Measurements from ENCODE around the gene IGF2BP2. TPM values are rescaled to one million over a fixed set of nuclear protein-coding genes. Genes with fewer than 3 reads are reported as not detected.
A peak's percentile ranks its signal among the peaks of the same experiment; 100 is the strongest.
"Not testable (repeated sequence)": the region's sequence is repeated elsewhere in the genome, so short reads cannot be mapped to it uniquely, and the experiment has no call there.

IGF2BP2 gene
- total RNA-seq, result 19.0 and 24.4 TPM in 2 replicates

DNA sequence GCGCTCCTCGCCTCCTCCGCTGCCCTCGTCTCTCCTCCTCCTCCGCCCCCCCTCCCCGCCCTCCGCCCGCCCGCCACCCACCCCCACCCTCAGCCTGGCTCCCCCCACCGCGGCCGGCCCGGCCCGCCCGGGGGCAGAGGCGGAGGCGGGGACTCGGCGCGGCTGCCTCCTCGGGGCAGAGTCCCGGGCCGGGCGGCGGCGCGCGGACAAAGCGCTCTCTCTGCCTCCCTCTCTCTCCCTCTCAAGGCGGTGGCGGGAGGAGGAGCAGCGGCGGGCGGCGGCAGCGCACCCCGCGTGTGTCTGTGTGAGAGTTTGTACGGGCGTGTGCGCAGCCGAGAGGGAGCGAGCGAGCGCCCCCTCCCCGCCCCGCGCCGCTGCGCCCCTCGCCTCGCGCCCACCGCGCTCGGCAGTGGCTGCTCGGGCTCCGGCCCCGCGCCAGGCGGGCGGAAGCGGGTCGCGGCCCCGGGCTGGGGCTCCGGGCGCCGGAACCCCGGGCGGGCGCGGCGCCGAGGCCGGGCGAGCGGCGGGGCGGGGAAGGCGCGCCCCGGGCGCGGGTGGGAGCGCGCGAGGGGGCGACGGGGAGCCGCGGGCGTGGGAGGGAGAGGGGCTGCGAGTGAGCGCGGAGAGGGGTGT lies at the start of gene IGF2BP2:
Gene IGF2BP2 (minus strand): TSS at position 37 of the 633 bp plus-strand sequence. CDS start 82 bp downstream, outside the sequence.
- peak; percentile 83 to 87 for DNase-seq (ENCODE audit: low read depth in 2 of 2)

DNA sequence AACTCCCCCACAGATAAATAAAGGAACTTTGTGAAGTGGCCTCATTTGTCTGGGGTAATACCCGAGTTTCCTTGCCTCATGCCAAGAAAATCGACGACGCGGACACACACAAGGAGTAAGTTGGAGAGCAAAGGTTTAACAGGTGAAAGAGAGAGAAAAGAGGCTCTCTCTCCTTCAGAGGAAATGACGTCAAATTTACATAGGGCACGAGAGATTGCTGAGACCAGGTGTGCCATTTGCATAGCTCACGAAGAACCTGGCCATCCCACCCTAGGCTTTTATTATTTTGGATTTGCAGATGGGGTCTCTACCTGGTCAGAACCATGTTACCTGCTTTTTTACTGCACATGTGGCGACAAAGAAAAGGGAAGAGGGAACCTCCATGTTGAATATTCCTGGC lies 49.3 kb upstream of the IGF2BP2 start:
- no peak for DNase-seq (ENCODE audit: low read depth in 2 of 2)

DNA sequence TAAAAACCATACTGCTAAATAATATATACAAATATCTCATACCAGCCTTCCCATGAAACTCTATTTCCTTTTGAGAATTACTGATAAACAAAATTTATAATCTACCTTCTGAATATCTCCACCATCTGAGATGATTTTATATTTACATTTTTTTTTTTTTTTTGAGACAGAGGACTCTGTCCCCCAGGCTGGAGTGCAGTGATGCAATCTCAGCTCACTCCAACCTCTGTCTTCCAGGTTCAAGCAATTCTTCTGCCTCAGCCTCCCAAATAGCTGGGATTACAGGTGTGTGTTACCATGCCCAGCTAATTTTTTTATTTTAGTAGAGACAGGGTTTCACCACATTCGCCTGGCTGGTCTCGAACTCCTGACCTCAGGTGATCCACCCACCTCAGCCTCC lies 42.8 kb upstream of the IGF2BP2 start:
- no peak for DNase-seq (ENCODE audit: low read depth in 2 of 2)

DNA sequence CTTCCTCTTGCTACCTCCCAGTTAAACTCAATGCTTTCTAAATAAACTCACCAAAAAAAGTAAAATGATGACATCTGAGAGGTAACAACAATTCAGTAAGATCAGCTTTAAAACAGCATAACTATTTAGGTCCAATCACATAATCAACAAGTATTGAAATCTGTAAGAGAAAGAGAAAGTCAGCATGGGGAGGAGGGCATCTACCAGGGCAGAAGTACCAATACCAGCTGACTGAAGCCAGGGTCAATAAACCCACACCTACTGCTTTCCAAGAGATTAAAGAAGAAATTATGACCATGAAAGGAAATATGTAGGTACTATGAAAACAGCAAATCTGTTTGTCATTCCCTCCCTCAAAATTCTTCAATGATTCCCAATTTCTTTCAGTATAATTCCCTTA lies 42.2 kb upstream of the IGF2BP2 start:
- no peak for DNase-seq (ENCODE audit: low read depth in 2 of 2)

DNA sequence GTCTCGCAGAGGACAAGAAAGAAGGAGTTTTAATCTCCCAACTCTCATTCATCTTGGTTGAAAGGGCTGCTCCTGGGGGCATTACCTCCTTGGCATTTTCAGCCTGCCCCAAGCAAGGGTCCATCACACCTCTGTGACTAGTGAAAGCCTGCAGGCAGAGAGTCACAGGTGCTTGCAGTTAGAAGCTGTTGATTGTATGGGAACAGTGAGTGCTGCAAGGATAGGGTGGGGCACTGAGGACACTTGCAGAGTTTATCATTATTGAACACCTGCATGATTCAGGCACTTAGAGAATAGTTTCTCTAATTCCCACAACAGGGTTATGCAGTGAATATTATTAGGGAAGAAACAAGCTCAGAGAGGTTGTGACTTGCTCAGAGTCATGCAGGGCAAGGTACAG lies 41.7 kb upstream of the IGF2BP2 start:
- no peak for DNase-seq (ENCODE audit: low read depth in 2 of 2)

DNA sequence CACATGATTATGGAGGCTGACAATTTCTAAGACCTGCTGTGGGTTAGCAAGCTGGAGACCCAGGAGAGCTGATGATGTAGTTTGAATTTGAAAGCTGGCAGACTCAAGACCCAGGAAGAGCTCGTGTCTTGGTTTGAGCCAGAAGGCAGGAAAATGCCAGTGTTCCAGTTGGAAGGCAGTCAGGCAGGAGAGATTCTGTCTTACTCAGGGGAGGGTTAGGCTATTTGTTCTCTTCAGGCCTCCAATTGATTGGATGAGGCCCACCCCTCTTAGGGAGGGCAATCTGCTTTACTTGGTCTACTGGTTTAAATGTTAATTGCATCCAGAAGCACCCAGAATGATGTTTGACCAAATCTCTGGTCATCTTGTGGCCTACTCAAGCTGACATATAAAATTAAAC lies 40.4 kb upstream of the IGF2BP2 start:
- DNase-seq (ENCODE audit: low read depth in 2 of 2), result no peak

DNA sequence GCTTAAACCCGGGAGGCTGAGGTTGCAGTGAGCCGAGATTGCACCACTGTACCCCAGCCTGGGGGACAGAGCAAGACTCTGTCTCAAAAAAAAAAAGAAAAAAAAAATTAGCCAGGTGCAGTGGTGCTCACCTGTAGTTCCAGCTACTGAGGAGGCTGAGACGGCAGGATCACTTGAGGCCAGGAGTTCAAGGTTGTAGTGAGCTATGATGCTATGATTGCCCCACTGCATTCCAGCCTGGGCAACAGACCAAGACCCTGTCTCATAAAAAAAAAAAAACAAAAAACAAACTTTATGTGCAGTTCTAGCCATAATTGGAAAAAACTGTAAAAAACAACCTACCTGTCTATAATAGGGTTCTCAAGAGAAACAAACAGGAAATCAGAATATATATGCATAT lies 39.9 kb upstream of the IGF2BP2 start:
- DNase-seq (ENCODE audit: low read depth in 2 of 2), result no peak

DNA sequence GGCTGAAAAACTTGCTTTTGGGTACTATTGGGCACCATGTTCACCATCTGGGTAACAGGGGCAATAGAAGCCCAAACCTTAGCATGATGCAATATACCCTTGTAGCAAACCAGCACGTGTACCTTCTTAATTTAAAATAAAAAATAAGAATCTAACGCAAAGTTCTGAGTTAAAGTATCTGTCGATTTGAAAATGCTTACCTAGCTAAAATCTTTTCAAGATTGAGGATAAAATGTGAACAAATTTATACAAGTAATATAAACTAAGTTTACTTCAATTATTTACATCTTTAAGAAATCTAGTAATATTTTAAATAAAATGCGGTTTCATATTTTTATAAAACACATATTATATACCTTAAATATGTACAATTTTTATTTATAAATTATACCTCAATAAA lies 38.1 kb upstream of the IGF2BP2 start:
- DNase-seq (ENCODE audit: low read depth in 2 of 2), result no peak

DNA sequence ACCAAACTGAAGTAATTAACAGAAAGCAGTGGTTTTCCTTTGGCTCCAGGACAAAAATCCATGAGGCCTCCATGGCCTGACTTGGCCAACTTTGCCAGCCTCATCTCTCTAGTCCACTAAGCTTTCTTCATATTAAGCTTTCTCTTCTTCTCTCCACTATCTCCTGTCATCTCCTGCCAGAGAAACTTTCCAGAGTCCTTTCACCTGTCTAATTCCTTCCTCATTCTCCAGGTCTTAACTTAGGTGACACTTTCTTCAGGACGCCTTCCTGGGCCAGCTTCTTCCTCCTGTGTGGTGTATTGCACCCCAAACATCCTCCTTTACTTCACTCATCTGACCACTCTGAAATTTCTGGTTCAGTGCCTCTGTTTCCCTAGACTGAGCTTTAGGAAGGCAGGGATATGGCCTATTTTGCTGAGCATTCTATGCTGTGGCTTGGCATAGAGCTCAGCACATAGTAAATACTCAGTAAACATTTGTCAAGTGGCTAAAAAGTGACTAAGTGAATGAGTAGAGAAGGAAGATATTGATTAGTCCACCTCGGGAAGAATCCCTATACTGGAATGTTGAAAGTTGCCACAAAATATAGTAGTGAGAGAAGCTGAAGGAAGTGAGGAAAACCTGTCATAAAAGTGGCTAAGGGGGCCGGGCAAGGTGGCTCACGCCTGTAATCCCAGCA lies 34.6 kb upstream of the IGF2BP2 start:
- DNase-seq (ENCODE audit: low read depth in 2 of 2), result no peak

DNA sequence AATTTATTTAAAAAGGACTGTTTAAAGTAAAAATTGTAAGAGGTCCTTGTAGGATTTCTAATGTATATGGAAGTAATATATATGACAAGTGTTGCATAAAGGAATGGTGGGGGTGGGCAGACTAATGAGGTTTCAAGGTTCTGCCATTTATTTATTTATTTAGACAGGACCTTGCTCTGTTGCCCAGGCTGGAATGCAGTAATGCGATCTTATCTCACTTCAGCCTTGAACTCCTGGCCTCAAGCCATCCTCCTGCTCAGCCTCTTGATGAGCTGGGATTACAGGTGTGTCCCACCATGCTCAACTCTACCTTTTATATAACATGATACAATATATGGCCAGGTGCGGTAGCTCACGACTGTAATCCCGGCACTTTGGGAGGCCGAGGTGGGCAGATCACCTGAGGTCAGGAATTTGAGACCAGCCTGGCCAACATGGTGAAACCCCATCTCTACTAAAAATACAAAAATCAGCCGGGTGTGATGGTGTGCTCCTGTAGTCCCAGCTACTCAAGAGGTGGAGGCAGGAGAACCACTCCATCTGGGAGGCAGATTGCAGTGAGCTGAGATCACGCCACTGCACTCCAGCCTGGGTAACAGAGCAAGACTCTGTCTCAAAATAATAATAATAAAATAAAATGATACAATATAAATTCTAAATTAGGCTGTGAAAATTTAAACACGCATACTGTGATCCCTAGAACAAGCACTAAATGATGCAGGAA lies 33.8 kb upstream of the IGF2BP2 start:
- no peak for DNase-seq (ENCODE audit: low read depth in 2 of 2)

DNA sequence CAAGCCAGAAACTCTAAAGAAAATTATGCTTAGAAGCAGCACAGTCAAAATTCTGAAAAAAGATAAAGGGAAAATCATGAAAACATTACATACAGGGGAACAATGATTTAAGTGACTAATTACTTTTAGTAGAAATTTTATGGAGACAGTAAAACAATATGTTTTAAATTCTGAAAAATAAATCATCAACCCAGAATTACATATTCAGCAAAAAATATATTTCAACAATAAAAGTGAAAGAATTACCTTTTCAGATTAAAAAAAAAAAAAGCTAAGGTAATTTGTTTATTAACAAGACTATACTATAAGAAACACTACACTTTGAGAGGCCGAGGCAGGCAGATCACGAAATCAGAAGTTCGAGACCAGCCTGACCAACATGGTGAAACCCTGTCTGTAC lies 32.4 kb upstream of the IGF2BP2 start:
- no peak for DNase-seq (ENCODE audit: low read depth in 2 of 2)

DNA sequence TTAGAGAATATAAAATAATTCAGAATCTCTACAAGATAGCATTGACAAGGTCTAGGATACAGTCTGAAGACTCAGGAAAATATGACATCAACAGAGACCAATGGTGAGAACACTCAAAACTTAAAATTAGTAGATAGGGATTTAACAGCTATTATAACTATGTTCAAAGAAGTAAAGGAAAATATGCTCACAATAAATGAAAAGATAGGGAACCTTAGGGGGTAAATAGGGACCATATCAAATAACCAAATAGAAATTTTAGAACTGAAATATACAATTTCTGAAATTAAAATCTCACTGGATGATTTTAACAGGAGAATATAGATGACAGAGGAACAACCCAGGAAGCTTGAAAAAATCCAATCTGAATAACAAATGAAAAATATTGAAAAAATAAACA lies 31.8 kb upstream of the IGF2BP2 start:
- no peak for DNase-seq (ENCODE audit: low read depth in 2 of 2)

DNA sequence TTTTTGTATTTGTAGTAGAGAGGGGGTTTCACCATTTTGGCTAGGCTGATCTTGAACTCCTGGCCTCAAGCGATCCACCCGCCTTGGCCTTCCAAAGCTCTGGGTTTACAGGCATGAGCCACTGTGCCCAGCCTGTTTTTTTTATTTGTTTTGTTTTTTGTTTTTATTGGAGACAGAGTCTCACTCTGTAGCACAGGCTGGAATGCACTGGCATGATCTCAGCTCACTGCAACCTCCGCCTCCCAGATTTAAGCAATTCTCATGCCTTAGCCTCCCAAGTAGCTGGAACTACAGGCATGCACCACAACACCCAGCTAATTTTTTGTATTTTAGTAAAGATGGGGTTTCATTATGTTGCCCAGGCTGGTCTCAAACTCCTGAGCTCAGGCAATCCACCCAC lies 28.9 kb upstream of the IGF2BP2 start:
- DNase-seq (ENCODE audit: low read depth in 2 of 2), result not testable (repeated sequence)

DNA sequence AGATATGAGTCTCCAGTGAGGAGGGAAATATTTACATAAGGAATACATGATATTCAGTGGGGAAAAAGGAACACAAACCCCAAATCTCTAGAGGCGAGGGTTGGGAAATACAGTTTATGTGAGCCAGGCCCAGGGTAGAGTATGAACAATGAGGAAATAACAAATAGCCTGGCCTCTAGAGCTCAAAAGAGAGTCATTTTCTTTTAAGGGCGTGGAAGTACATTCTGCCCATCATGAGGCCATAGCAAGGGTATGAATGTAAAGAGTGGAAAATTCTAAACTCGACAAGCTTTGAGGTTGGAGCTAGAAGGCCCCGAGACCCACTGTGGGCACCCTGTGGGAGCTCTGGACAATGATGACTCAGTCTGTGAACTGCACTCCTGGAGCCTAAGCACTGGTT lies 27.8 kb upstream of the IGF2BP2 start:
- DNase-seq (ENCODE audit: low read depth in 2 of 2), result no peak

DNA sequence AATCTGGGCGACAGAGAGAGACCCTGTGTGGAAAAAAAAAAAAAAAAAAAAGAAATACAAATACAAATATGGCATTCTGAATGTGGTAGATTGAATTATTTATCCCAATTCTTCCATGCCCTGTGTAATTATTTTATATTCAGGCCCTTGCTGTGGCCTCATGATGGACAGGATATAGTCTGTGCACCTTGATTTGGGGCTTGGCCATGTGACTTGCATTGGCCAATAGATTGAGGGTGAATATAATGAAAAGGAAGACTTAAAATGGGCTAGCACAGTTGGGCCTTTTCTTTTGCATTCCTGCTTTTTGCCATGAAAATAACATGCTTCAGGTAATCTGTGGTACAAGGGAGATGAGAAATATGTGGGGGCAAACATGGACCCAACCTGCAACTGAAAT lies 27.1 kb upstream of the IGF2BP2 start:
- DNase-seq (ENCODE audit: low read depth in 2 of 2), result no peak

DNA sequence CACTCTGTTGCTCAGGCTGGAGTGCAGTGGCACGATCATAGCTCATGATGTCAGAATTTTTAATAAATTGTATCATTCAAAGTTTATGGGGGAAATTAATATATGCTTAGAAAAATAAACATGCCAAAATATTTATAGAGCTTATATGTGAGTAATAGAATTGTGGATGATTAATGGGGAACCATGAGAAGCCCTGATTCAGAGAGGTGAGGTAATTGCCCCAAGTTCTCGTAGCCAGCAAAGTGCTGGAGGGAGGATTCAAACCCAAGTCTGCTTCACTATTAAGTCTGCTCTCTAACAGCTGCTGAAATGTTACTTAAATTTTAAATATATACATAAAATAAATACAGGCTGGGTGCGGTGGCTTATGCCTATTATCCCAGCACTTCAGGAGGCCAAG lies 26.2 kb upstream of the IGF2BP2 start:
- DNase-seq (ENCODE audit: low read depth in 2 of 2), result peak in 1 of 2 donors; percentile 7

DNA sequence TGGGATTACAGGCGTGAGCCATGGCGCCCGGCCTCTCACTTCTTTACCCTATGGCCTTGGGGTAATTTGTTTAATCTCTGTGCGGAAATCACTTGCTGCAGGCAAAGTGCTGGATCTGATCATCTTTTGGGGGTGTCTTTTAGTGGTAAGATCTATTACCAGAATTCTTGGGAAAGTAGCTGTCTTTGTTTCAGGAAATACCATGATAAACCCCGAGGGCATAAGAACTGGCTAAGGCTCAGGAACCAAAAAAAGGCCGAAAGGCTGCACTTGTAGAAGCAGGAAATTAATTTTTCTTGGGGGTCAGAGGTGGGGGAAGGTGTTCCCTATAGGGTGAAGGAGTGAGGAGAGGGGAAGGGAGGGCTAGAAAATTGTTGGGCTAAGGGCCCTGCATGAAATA lies 22.7 kb upstream of the IGF2BP2 start:
- DNase-seq (ENCODE audit: low read depth in 2 of 2), result no peak

DNA sequence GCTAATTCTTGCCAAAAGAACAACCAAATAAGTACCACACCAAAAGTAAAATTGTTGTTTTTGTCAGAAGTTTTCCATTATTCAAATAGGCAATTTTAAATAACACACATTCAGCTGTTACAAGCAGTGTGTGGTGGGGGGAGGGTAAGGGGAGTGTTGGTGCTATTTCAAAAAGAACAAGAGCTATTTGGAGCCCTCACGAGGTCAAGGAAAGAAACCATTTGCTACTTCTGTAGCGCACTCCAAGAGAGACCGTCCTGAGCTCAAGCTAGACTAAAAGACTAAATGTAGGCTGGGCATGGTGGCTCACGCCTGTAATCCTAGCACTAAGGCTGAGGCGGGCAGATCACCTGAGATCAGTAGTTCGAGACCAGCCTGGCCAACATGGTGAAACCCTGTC lies 21.2 kb upstream of the IGF2BP2 start:
- no peak for DNase-seq (ENCODE audit: low read depth in 2 of 2)

DNA sequence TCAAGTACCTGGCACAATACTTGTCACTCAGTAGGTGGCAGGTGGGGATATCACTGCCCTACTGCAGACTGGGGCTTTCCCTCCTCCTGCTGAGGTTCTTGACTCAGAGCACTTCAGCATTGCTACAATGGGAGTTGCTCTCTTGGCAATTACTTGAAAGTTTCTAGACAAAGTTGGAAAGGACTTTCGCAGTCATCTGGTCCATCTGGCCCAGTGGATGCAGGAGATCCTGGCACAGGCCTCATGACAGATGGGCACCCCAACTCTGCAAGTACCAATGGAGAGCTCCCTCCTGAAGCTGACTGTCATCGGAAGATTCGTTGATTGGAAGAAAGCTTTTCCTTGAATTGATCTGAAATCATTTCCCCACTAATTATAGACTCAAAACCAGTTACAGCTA lies 19.2 kb upstream of the IGF2BP2 start:
- DNase-seq (ENCODE audit: low read depth in 2 of 2), result no peak

DNA sequence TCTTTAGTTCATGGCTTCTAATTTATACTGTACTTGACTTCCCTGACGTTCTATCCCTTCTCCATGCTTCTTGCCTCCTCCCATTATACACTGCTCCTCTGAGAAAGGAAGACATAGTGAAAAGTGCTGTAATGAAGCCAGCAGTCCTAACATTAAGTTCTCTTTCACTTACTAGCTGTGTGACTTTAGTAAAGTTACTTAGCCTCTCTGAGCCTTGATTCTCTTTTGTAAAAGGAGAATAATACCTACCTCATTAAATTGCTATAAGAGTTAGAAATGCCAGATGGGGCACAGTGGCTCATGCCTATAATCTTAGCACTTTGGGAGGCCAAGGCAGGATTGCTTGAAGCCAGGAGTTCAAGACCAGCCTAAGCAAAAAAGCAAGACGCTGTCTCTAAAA lies 18.8 kb upstream of the IGF2BP2 start:
- DNase-seq (ENCODE audit: low read depth in 2 of 2), result no peak

DNA sequence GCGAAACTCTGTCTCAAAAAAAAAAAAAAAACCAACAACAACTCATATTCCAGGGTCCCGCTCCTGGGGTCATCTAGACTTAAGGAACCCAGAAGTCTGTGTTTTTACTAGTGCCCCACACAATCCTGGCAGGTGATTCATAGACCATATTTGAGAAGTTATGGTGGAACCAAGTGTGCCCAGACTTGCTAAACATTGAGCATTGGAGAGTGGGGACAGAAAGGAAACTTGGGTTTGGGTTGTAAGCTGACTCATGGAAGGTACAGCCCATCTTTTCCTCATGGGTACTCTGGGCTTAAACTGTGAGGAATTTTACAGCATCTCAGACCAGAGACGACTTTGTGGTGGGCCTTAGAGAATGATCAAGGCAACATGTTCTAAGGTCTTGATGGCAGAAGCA lies 18.3 kb upstream of the IGF2BP2 start:
- DNase-seq (ENCODE audit: low read depth in 2 of 2), result no peak

DNA sequence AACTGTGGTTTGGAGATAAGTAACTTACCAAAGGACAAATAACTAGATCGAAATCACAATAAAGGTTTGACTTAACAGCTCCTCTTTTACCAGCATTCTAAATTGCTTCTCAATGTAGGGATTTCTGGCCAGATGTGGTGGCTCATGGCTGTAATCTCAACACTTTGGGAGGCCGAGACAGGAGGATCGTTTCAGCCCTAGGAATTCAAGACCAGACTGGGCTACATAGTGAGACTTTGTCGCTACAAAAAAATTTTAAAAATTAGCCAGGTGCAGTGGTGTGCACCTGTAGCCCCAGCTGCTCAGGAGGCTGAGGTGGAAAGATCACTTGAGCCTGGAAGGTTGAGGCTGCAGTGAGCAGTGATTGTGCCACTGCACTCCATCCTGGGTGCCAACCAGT lies 17.4 kb upstream of the IGF2BP2 start:
- no peak for DNase-seq (ENCODE audit: low read depth in 2 of 2)

DNA sequence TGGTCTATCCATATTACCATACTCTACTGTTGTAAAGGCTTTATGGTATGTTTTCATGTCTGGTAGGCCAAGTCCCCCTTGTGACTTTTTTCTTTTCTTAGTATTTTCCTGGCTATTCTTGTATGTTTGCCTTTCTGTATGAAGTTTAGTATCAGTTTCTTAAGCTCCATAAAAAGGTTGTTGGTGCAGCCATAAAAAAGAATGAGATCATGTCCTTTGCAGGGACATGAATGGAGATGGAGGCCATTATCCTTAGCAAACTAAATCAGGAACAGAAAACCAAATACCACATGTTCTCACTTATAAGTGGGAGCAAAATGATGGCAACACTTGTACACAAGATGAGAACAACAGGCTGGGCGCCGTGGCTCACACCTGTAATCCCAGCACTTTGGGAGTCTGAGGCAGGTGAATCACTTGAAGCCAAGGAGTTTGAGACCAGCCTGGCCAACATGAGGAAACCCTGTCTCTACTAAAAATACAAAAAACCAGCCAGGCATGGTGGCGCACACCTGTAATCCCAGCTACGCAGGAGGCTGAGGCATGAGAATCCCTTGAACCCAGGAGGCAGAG lies 13.7 kb upstream of the IGF2BP2 start:
- not testable (repeated sequence) for DNase-seq (ENCODE audit: low read depth in 2 of 2)

All from lung microvascular endothelial cell (primary cell).